ENCODE data around the gene ODF4.
A peak's percentile ranks its signal among the peaks of the same experiment; 100 is the strongest.
"Not testable (repeated sequence)": the region's sequence is repeated elsewhere in the genome, so short reads cannot be mapped to it uniquely, and the experiment has no call there.

Gene ODF4

DNA sequence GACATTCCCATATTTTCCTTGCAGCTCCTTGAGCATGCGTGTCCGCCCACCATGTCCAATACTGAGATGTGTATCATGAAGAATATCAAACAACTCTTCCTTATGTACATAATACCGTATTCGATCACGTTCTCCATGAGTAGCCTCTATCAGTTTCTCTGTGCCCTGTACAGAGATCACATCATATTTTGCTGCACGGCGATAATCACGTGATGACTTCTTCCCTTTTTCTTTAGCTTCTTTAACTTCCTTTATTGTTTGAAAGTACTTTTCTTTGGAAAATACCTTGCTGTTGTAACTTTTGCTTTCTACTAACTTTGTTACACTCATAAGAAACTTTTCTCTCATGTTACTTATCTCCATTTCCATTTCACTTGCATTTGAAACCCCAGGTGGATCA, 30.3 kb downstream of the ODF4 start:
- DNase-seq (ENCODE audit: low read depth) = no peak

DNA sequence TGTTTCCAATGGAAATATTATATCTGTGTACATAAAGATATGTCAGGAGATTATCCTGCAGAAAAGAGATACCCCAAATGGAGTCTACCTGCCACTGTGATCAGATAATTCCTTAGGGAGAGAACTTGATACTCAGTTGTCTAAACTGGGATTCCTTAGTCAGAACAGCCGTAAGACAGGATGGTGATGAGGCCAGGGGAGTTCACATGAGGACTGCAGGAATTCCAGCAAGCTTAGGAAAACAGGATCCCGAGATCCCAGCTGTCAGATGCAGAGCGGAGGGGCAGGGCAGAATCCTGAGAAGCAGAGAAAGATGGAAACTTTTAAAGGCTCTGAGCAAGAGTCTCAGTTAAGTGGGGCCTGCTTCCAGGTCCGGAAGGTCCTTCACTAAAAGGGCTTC, 32.1 kb downstream of the ODF4 start:
- DNase-seq (ENCODE audit: low read depth) = no peak

DNA sequence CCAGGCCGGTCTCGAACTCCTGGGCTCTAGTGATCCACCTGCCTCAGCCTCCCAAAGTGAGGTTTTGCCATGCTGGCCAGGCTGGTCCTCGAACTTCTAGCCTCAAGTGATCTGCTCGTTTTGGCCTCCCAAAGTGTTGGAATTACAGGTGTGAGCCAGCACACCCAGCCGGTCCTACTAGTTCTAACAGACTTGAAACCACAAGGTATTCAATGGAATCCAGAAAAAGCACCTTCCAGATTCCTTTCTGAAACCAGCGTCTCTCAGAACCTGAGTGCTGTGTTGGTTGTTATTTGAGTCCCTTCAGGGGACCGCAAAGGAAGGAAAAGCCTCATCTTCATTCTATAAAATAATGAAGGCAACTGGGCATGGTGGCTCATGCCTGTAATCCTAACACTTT, 32.8 kb downstream of the ODF4 start:
- DNase-seq (ENCODE audit: low read depth) = no peak

DNA sequence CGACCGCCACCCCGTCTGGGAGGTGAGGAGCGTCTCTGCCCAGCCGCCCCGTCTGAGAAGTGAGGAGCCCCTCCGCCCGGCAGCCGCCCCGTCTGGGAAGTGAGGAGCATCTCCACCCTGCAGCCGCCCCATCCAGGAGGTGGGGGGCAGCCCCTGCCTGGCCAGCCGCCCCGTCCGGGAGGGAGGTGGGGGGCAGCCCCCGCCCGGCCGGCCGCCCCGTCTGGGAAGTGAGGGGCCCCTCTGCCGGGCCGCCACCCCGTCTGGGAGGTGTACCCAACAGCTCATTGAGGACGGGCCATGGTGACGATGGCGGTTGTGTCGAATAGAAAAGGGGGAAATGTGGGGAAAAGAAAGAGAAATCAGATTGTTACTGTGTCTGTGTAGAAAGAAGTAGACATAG, 34.2 kb downstream of the ODF4 start:
- DNase-seq (ENCODE audit: low read depth) = not testable (repeated sequence)

DNA sequence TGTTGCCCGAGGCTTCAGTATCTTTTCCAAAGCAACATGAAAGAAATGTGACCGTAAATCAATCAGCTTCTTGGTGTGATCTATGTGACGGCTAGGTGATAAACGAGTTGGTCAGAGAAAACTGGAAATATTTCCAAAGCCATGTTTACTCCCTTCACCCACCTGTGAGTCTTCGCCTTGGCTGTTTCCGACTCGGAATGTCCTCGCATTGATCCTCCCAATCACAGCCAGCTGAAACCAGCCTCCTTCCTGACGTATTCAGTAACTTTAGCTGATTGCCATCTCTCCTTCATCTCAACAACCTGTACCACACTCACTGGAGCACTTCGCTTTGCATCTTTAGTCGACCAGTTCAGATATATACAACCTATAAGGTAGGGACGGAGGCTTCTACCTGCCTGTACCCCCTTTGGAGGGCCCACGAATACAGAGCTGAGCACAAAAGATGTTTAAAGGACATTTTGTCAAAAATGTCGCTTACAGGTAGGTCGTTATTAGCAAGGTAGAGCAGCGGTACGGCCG, 36.2 kb downstream of the ODF4 start:
- DNase-seq (ENCODE audit: low read depth) = no peak

DNA sequence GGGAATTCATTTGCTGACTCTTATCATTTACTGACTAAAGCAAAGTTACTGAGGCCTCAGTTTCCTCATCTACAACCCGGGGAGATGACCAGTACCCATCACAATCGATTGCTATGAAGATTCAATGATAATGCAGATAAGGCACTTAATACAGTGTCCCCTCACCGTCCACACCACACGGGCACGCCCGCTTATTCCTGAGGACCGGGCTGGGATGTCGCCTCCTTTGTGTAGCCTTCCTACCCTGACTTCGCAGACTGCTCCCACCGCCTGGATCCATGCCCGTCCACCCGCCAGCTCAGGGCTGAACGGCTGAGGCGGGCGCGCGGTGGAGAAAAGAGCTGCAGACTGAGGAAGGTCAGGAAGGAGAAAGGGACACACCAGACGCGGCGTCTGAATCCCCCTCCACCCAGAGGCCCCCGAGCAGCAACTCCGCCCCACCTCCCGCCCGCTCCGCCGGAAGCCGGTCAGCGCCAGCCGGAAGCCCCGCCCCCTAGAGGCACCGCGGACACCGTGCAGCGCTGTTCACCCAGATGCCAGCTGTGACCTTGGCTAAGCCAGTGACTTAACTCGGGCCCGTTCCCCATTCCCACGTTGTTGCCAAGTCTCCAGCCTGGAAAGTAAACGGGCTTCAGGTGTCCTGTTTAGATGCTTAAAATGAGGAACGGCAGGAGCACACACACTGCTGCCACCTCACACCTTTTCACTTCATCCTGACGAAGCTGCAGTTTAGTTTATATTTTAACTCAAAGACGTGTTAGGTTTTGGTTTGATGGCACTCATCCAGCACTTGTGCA, 36.8 kb downstream of the ODF4 start, which contains the start of gene KRABD2:
KRABD2 (minus strand) TSS at position 434 of the 797 bp plus-strand sequence.
- DNase-seq (ENCODE audit: low read depth) = peak; percentile 85

DNA sequence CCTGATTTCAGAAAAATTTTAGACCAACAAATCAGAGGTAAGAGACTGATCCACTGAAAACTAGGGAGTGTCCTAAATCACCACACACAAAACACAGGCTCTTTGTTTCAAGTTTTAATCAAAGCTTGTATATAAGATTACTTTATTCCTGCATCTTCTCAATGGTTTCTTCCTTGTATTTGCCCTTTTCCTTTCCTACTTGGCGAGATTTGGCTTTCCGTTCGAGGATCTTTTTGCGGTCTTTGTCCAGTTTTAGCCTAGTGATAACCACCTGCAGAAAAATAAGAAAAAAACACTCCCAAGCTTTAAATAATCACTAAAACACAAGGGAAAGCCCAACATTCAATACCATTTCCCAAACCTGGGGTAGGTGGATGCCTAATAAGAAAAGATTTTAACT, 37.8 kb downstream of the ODF4 start:
- no peak for DNase-seq (ENCODE audit: low read depth)

DNA sequence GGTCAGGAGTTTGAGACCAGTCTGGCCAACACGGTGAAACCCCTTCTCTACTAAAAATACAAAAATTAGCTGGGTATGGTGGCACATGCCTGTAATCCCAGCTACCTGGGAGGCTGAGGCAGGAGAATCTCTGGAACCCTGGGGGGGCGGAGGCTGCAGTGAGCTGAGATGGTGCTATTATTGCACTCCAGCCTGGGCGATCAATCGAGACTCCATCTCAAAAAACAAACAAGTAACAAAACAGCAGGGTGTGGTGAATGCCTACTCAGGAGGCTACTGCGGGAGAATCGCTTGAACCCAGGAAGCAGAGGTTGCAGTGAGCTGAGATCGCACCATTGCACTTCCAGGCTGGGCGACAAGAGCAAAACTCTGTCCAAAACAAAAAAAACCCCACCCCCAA, 38.5 kb downstream of the ODF4 start:
- DNase-seq (ENCODE audit: low read depth) = not testable (repeated sequence)

DNA sequence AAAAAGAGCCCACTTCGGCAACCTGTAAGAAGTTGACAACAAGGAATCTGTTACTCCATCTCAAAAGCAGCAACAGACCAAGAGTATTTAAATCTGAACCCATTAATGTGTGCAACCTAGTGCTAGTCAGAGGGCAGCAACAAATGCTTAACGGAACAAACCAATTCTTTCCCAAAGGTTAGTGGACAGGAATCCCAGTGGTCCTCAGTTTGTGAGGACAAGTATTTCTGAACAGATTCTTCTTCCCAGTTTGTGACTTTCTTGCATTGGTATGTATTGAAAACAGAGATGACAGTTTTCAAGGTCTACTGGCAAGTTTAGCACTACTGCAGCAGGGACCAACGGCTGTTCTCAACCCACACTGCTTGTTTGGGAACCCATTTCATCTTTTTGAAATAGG, 40.4 kb downstream of the ODF4 start:
- DNase-seq (ENCODE audit: low read depth) = no peak

DNA sequence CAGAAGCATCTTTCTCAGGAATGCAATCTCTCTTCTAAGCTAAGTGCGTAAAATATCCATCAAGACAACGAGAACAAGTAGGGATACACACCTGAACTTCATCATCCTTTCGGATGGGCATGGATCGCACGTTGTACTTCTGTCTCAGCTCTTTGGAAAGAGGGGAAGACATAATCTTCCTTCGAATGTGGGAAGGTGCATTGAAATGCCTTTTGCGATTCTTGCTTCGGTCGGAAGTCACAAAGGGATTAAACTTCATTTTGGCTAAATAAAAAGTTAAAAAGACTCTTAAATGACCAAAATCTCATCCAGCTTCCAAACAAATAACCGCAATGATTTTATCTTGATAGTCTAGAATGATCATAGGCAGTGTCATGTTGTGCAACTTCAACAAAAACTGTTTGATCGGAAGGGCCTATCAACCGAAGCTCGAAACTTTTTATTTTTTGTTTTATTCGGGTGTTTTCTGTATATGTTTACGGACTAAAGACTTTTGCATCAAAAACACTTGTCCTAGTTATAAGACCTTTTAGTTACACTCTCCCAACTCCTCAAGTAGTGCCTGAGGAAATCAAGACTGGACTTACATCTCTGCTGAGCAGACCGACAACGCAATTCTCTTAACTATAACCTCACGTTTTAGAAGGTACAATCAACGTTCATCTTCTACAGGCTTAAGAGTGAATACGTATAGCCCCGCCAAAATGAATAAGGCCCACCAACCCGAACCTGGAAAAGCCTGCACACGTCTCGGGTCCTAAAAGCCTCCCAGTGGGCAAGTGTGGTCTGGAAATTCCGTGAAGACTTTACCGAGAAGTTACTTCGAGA, 42.6 kb downstream of the ODF4 start:
- no peak for DNase-seq (ENCODE audit: low read depth)

DNA sequence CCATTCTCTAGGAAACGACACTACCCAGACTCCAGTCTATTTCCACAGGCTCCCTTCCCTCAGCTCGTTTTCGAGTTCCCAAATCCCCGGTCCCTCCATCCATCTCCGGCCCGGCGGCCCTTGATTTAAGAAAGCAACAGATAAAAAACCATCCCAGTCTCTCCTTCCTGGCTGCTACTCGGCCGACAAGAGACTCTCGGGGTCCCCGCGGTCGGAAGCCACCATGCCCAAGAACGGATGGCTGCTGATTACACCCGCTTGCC, 43.2 kb downstream of the ODF4 start:
- DNase-seq (ENCODE audit: low read depth) = no peak

DNA sequence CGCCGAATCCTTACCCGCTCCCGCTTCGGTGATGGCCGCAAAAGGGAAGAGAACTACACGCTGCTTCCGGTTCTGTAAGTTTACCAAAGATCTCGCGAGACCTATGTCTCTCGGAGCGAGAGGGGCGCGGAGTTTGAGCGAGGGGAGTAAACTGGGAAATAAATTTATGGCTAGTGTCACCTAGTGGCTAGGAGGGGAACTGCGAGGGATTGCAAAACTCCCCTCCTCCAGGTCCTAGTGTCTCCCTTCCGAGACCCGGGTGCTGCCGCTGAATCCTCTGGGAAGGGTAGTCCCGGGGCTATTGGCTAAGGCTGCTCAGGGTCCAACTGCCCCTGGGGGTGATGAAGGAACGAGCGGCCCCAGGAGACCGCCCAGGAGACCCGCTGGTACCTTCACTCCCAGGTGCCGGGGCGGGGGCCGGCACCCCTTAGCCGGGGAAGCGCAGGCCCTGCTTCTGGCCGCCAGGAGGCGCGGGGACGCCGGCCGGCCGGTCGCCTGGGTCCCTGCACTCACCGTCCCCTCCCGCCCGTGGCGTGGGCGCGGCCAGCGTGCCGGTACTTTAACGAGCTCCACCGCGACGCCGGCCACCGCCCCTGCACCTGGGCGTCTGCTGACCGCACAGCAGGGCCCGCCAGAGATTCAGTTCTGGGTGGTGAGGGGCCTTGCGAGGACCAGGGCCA, 43.6 kb downstream of the ODF4 start, which contains the start of gene RPL26:
RPL26 (minus strand) TSS at position 51 of the 680 bp plus-strand sequence. CDS start 883 bp downstream, outside the sequence.
- DNase-seq (ENCODE audit: low read depth) = peak; percentile 86

DNA sequence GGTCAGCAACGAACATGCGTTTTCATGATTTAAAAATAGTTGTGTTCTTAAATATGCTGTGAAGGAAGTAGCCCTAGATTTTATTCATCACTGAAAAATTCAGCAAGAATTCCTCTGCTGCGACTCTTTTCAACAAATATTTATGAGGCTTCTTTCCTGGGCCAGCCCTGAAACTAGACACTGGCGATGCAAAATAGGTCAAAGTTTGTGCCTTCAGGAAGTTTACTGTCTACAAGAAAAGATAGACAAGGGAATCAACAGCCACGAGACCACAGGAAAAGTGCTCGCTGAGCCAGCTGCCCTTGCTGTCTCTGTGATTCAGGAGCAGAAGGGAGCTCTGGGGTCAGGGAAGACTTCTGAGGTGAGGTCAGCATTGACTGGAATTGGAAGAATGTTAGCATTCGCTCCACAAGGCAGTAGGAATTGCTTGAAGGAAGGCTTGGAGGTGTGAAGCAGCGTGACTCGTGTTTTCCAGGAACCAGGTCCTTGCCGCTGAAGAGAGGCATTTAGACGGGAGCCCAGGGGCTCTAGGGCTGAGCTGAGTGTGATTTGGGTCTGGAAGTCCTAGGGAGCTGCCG, 45.2 kb downstream of the ODF4 start:
- DNase-seq (ENCODE audit: low read depth) = no peak

DNA sequence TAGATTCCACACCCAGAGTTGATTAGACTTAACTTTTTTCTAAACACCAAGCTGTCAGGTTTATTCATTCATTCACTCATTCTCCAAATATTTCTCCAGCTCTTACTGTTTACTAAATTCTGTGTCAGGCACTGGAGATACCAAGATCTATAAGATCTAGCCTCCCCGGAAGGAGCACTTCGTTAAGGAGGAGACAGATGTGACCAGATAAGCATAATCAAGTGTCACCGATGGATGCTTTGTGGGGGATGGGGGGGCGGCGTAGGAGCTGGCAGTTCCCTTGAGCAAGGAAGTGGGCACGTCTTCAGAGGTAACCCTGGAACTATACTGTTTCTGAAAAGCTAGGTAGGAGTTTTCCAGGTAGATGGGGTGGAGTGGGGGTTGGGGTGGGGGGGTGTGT, 47.2 kb downstream of the ODF4 start:
- DNase-seq (ENCODE audit: low read depth) = no peak

DNA sequence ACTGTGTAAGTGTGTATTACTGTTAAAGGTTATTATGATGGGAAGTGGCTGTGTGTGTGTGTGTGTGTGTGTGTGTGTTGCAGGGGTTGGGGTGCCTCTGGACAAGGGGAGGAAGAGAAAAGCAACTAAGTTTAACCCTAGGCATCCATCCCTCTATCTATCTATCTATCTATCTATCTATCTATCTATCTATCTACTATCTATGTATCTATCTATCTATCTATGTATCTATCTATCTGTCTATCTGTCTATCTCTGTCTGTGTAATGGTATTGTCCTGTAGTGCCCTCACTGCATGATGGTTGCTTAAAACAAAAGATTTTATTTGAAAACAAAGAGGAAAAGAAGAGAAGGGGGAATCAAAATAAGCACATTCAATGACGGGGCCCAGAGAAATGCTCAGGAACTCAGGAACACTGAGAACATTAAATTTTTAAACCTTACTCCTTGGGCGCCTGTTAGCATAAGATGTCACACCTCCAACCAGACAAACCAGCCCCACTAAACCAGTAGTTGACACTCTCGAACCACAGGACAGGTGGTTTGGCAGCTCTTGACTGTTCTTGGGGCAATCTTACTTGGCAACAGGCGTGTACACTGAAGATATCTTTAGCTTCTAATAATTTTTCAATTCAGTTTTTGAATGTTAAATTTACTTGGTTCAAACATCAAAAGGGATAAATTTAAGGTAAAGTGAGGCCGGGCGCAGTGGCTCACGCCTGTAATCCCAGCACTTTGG, 48.4 kb downstream of the ODF4 start:
- DNase-seq (ENCODE audit: low read depth) = no peak

DNA sequence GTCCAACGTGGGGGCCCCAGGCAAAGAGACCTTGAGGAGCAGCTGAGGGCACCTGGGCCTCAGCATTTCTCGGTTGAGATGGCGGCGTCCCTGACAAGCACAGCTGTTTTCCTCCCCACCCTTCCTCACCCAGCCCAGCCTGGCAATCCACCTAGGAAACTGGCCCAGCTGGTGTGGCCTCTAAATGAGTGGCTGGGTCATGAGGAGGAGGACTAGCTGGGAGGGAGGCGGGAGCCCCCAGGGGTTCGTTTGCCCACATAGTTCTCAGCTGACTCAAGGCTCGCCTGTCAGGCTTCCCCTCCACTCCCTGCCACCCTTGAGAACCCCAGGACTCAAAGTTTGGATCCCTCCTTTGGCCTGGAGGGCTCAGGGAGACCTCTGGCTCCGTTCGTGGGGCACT, 52.1 kb downstream of the ODF4 start:
- DNase-seq (ENCODE audit: low read depth) = no peak

DNA sequence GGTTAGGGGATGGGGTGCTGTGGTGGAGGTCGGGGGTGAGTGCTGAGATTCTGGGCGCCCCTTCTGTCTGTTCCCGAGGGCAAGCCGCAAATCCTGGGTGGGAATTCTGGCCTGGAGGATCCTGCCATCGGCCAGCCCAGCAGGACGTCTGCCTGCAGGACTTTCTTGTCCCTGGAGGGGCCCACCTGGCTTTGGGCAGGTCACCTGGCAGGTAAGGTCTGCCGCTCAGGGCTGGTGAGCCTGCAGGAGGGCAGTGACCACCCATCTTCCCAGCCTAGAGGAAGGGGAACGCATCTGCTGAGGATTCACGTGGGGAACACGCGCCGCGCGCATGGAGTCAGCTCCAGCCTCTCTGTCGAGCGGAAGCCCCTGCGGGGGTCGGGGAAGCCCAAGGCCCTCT, 52.6 kb downstream of the ODF4 start:
- no peak for DNase-seq (ENCODE audit: low read depth)

DNA sequence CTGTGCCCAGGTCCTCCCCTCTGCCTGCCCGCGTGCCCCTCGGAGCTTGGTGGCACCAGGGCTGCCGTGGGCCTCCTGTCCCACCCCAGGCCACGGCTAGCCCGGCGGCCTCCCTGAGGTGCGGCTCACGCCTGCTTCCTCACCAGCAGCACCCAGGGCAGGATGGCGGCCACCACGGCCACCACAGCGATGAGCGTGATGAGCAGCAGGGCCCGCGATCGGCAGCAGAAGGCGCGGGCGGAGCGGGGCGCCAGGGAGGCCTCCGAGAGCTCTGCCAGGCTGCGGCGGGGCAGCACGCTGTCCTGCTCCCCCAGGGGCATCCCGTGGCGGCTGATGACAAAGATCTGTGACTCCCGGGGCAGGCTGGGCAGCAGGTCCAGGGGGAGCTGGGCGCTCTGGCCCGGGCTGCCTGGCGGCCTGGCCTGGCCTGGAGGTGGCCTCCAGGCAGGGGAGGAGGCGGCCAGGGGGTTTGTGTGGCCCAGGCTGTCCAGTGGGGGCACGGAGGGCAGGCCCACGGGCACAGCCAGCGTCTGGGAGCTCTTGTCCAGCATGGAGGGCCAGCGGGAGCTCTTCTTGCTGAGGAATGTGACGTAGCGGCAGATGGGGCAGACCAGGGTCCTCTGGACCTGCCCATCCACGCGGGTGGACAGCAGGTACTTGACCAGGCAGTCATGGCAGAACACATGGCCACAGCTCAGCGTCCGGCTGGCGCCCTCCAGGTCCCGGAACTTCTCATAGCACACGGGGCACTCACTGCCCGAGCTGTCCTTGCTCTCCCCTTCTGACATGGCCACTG, 53.2 kb downstream of the ODF4 start:
- no peak for DNase-seq (ENCODE audit: low read depth)

DNA sequence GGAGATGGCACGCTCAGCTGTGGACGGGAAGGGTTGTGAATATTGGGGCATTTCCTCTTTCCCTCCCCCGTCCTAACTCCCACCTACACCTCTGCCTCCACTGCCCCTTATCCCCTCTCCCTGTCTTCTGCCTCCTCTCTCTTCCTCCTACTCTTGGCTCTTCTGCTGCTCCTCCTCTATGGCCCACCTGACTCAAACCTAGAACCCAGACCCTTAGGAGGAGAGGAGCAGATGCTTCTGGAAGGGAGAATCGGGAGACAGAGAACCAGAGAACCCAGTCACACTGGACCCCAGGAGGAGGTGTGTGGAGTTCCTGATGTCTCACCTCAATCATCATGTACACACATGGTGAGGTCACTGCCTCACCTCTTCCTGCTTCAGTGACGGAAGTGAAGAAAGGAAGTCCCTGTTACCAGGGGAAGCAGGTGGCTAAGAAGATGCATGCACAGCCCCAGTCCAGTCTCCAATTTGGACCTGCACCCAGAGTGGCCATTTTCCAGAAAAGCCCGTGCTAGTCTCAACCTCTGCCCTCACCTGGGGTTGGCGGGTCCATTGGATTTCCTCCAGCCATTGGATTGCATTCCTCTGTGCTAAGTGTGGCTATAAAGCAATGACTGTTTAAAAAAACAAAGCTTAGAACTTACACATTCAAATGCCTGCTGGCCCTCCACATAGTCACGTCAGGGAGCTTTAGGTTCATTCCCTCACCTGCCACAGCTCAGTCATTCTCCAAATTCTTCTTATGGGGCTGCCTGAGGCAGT, 54.0 kb downstream of the ODF4 start:
- no peak for DNase-seq (ENCODE audit: low read depth)

DNA sequence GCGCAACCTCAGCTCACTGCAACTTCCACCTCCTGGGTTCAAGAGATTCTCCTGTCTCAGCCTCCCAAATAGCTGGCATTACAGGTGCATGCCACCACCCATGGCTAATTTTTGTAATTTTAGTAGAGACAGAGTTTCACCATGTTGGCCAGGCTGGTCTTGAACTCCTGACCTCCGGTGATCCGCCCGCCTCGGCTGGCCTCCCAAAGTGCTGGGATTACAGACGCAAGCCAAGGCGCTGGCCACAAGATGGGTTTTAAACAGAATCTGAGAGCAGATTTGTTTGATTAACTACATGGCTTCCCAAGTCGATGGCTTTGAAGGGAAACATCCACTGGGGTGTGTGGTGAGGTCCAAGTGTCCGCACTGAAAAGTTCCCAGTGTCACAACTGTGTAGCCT, 54.9 kb downstream of the ODF4 start:
- not testable (repeated sequence) for DNase-seq (ENCODE audit: low read depth)
